HL-60/S4 treated with retinoic acid at 250 ng/mL for 4 days and 3 days (cell line): ENCODE data around the gene WRAP53.
"Not testable (repeated sequence)": the region's sequence is repeated elsewhere in the genome, so short reads cannot be mapped to it uniquely, and the experiment has no call there.

Experiments used
- in situ Hi-C: fragments of 300-500 bp; cut with MboI; formaldehyde crosslinking; loops from 2 replicates; pipeline ENCODE4 v1.7.0; 2022; ENCODE audit warnings: low sequenced_read_pairs

Gene WRAP53

GRCh38 chr17:7687908-7688807, at the start of gene WRAP53:
TSS of gene WRAP53 (plus strand) at chr17:7688477. CDS start at chr17:7688649, 172 bp downstream.
- in situ Hi-C loops: no loop called here

- in situ Hi-C loops: no loop called here
Observed at GRCh38 chr17:7640783-7641182, 47.5 kb upstream of the WRAP53 start.

GRCh38 chr17:7641635-7642034, 46.6 kb upstream of the WRAP53 start:
- in situ Hi-C loops: not testable (repeated sequence)

- in situ Hi-C loops: no loop called here
Observed at GRCh38 chr17:7644775-7645174, 43.5 kb upstream of the WRAP53 start.

GRCh38 chr17:7646457-7646856, 41.8 kb upstream of the WRAP53 start:
- in situ Hi-C loops: no loop called here

- in situ Hi-C loops: no loop called here
Observed at GRCh38 chr17:7647018-7647417, 41.3 kb upstream of the WRAP53 start.

GRCh38 chr17:7650509-7651096, 37.7 kb upstream of the WRAP53 start, which contains the start of gene ATP1B2:
TSS of gene ATP1B2 (plus strand) at chr17:7650926. CDS start at chr17:7651519, 593 bp downstream.
- in situ Hi-C loops: no loop called here

- in situ Hi-C loops: no loop called here
Observed at GRCh38 chr17:7651097-7651664, 37.1 kb upstream of the WRAP53 start.

GRCh38 chr17:7651665-7652387, 36.5 kb upstream of the WRAP53 start:
- in situ Hi-C loops: no loop called here

- in situ Hi-C loops: no loop called here
Observed at GRCh38 chr17:7652388-7653356, 35.6 kb upstream of the WRAP53 start.

- in situ Hi-C loops: no loop called here
Observed at GRCh38 chr17:7654832-7655540, 33.3 kb upstream of the WRAP53 start.

- in situ Hi-C loops: no loop called here
Observed at GRCh38 chr17:7655541-7655840, 32.8 kb upstream of the WRAP53 start.

- in situ Hi-C loops: no loop called here
Observed at GRCh38 chr17:7656958-7657609, 31.2 kb upstream of the WRAP53 start.

GRCh38 chr17:7667656-7668406, 20.4 kb upstream of the WRAP53 start:
- in situ Hi-C loops: no loop called here

- in situ Hi-C loops: no loop called here
Observed at GRCh38 chr17:7668482-7668881, 19.8 kb upstream of the WRAP53 start.

GRCh38 chr17:7673239-7673638, 15.0 kb upstream of the WRAP53 start:
- in situ Hi-C loops: no loop called here

GRCh38 chr17:7674934-7675333, 13.3 kb upstream of the WRAP53 start:
- in situ Hi-C loops: no loop called here

- in situ Hi-C loops: no loop called here
Observed at GRCh38 chr17:7676533-7676932, 11.7 kb upstream of the WRAP53 start.
